Hepatic stellate cell (primary cell): Measurements from ENCODE around the gene ZNF503.
"Not testable (repeated sequence)": the region's sequence is repeated elsewhere in the genome, so short reads cannot be mapped to it uniquely, and the experiment has no call there.

Experiments
- DNase-seq: peaks from one replicate; pipeline ENCODE4 v3.0.0; 2011; ENCODE audit warnings: low spot score

The ZNF503 gene

GRCh38 chr10:75395066-75395931 lies 6.3 kb downstream of the ZNF503 start:
- no peak for DNase-seq

GRCh38 chr10:75394221-75394620 lies 7.3 kb downstream of the ZNF503 start:
- no peak for DNase-seq

- no peak for DNase-seq
Observed at GRCh38 chr10:75392744-75393143, 8.8 kb downstream of the ZNF503 start.

GRCh38 chr10:75392271-75392670 lies 9.3 kb downstream of the ZNF503 start:
- DNase-seq, result no peak

- DNase-seq, result no peak
Observed at GRCh38 chr10:75390178-75390577, 11.4 kb downstream of the ZNF503 start.

- no peak for DNase-seq
Observed at GRCh38 chr10:75388082-75388481, 13.5 kb downstream of the ZNF503 start.

GRCh38 chr10:75386128-75386527 lies 15.4 kb downstream of the ZNF503 start:
- no peak for DNase-seq

GRCh38 chr10:75379817-75380216 lies 21.7 kb downstream of the ZNF503 start:
- no peak for DNase-seq

- no peak for DNase-seq
Observed at GRCh38 chr10:75379212-75379724, 22.3 kb downstream of the ZNF503 start.

- no peak for DNase-seq
Observed at GRCh38 chr10:75378379-75378778, 23.2 kb downstream of the ZNF503 start.

GRCh38 chr10:75377869-75378268 lies 23.7 kb downstream of the ZNF503 start:
- no peak for DNase-seq

GRCh38 chr10:75375838-75376237 lies 25.7 kb downstream of the ZNF503 start:
- no peak for DNase-seq

GRCh38 chr10:75371010-75371409 lies 30.6 kb downstream of the ZNF503 start:
- DNase-seq, result no peak

- not testable (repeated sequence) for DNase-seq
Observed at GRCh38 chr10:75369838-75370237, 31.7 kb downstream of the ZNF503 start.

- no peak for DNase-seq
Observed at GRCh38 chr10:75367901-75368300, 33.7 kb downstream of the ZNF503 start.

- no peak for DNase-seq
Observed at GRCh38 chr10:75367021-75367487, 34.5 kb downstream of the ZNF503 start.

- DNase-seq, result no peak
Observed at GRCh38 chr10:75363431-75363830, 38.1 kb downstream of the ZNF503 start.

GRCh38 chr10:75359876-75360275 lies 41.7 kb downstream of the ZNF503 start:
- not testable (repeated sequence) for DNase-seq

- DNase-seq, result peak; percentile 83
Observed at GRCh38 chr10:75358835-75359421, 42.6 kb downstream of the ZNF503 start.

GRCh38 chr10:75358132-75358531 lies 43.4 kb downstream of the ZNF503 start:
- no peak for DNase-seq

- no peak for DNase-seq
Observed at GRCh38 chr10:75357500-75357899, 44.1 kb downstream of the ZNF503 start.

GRCh38 chr10:75356484-75356883 lies 45.1 kb downstream of the ZNF503 start:
- no peak for DNase-seq

- DNase-seq, result no peak
Observed at GRCh38 chr10:75355706-75356105, 45.9 kb downstream of the ZNF503 start.
